ENCODE results near the gene KHDC4.
"Not testable (repeated sequence)": the region's sequence is repeated elsewhere in the genome, so short reads cannot be mapped to it uniquely, and the experiment has no call there.

The KHDC4 gene

GRCh38 chr1:155918660-155919059 is 15.6 kb downstream of the KHDC4 start:
- no peak for DNase-seq
- in situ Hi-C loops (cut with HindIII; ENCODE audit: low pct_ligation_motif_present, low pct_unique_long_range_greater_than_20kb, low sequenced_read_pairs): no loop called here

DNA sequence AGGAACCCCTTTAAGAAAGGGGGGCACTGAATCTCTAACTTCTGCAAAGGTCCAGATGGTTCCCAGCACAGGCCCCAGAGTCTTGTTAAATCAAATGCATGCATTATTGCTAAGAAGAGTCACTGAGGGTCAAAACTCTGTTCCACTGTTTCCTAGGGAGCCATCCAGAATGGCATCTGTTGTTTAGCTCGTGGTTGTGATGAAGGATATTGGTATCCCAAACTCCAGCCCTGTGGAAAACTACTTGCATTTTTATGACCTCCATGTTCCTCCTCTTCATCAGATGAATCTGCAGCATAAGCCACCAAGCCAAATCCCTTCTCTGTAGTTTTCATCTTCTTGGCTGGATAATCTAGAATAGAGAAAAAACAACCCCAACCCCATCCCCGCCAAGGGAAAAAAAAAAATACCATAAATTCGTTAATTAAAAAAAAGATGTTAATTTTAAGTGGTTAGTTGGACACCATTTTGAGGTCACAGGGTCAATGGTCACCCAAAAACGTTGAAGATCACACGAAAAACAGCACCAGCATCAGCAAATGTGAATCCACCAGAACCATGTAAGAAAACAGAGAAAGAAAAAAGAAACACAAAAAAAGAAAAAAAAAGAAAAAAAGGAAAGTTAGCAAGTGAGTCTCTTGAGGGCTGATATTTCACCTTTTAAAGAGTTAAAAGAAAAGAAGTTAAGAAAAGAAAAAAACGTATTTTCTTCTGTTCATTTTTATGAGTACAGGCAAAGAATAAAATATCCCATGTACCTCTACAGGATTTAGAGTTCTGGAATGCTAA is 20.1 kb downstream of the KHDC4 start:
- DNase-seq: peak; percentile 24

GRCh38 chr1:155912056-155912536 is 22.1 kb downstream of the KHDC4 start:
- no peak for DNase-seq
- in situ Hi-C loops (cut with HindIII; ENCODE audit: low pct_ligation_motif_present, low pct_unique_long_range_greater_than_20kb, low sequenced_read_pairs): no loop called here

More for the DNA sequence above, 20.1 kb downstream of the KHDC4 start:
- in situ Hi-C loops (cut with HindIII; ENCODE audit: low pct_ligation_motif_present, low pct_unique_long_range_greater_than_20kb, low sequenced_read_pairs): no loop called here

DNA sequence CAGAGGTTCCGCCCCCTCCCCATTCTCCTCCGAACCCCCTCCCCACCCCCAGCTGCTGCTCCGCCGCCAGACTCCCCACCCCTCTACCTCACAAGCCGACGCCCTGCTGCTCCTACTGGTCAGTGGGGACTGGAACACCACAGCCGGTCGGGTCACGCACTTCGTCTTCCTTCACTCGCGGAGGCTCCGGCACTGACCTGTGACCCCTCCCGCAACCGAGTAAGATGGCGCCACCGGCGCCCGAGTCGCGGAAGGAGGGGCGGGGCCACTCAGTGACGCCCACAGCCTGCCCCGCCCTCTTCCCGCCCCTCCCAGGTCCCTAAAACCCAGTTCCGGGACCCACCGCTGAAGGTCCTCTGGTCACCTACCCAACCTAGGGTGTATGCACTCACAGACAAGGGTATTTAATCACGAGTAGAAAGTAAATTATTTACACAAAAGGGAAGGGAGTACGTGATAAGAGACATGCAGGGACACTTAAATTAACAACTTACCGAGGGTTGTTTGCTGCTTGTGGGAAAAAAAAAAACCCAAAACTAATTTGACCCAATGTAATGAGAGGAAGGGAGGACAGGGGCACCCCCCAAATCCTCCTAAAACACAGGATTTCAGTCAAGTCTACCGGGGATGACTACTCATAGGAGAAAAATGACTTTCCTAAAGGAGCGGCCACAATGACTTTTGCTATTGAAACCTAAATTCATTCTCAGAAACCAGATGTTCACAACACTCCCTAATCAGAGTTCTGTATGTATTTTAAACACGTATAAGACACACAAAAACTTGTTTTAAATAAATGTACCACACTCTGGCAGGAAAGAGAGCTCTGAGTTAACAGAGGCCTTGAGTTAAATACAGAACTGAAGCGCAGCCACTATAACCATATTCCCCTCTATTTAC is 22.8 kb downstream of the KHDC4 start, which contains the start of gene RIT1:
Gene RIT1, minus strand, starts transcription at position 194 of the 900 bp plus-strand sequence. CDS start 588 bp downstream, outside the sequence.
- in situ Hi-C loops (cut with HindIII; ENCODE audit: low pct_ligation_motif_present, low pct_unique_long_range_greater_than_20kb, low sequenced_read_pairs): no loop called here

DNA sequence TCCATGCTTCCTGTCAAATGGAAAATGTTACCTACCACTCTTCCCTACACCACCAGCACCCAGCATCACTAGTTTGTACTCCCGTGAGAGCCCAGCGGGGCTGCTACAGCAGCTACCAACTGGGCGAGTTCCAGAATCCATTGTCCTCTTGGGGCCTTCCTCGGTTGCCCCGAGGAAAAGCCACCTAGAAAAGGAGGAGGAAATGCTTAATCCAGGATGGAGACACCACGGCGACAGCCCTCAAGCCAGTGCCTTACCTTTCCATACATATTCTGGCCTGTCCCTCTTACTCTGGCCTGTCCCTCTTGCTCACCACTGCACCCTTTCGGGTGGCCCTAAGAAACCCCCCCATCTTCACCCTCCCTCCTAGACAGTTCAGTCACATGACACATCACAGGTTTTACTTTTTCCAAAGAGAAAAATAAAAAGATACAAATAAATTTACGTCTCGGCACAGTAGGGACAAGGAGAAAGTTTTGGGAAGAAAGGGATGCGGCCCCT is 23.5 kb downstream of the KHDC4 start:
- DNase-seq: peak; percentile 53
- in situ Hi-C loops (cut with HindIII; ENCODE audit: low pct_ligation_motif_present, low pct_unique_long_range_greater_than_20kb, low sequenced_read_pairs): no loop called here

More for the DNA sequence above, 22.8 kb downstream of the KHDC4 start, which contains the start of gene RIT1:
- DNase-seq: peak; percentile 89

DNA sequence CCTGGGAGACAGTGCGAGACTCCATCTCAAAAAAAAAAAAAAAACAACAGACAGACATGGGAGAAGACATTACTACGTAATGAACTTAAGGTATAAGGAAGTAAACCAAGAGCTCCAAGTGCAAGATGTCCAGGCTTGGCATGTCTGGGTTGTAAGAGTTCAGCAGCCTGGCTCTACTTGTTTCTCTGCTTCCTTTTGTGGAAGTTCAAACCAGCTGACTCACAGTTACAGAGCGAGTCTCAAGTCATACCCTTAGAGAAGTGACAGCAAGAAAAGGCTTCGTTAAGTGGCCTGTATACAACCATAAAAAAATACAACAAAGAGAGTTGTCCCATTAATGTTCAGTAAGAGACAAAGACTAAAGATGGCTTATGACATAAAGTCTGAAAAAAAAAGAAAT is 24.3 kb downstream of the KHDC4 start:
- DNase-seq: no peak
- in situ Hi-C loops (cut with HindIII; ENCODE audit: low pct_ligation_motif_present, low pct_unique_long_range_greater_than_20kb, low sequenced_read_pairs): no loop called here

- DNase-seq: no peak
- in situ Hi-C loops (cut with HindIII; ENCODE audit: low pct_ligation_motif_present, low pct_unique_long_range_greater_than_20kb, low sequenced_read_pairs): no loop called here
Measured at GRCh38 chr1:155904261-155904660, 30.0 kb downstream of the KHDC4 start.

DNA sequence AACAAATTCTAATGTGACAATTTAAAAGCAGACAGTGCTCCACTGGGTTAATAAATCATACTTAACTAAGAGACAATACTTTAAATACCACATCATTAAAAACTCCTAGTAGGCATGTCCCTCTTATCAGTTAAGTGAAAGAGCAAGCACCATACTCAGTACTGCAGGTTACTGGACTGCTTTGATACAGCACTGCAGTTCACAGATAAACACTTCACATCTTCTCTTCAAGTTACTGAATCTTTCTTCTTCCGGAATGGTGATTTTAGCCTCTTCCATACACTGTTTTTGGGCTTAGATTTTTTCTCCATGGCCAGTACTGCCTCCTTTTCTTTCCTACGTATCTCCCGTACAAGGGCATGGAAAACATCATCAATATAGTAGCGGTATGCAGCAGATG is 34.1 kb downstream of the KHDC4 start:
- no peak for DNase-seq
- in situ Hi-C loops (cut with HindIII; ENCODE audit: low pct_ligation_motif_present, low pct_unique_long_range_greater_than_20kb, low sequenced_read_pairs): no loop called here

- in situ Hi-C loops (cut with HindIII; ENCODE audit: low pct_ligation_motif_present, low pct_unique_long_range_greater_than_20kb, low sequenced_read_pairs): no loop called here
Measured at GRCh38 chr1:155899683-155900082, 34.5 kb downstream of the KHDC4 start.

GRCh38 chr1:155898888-155899287 is 35.3 kb downstream of the KHDC4 start:
- in situ Hi-C loops (cut with HindIII; ENCODE audit: low pct_ligation_motif_present, low pct_unique_long_range_greater_than_20kb, low sequenced_read_pairs): no loop called here
- DNase-seq: no peak

More at GRCh38 chr1:155899683-155900082, 34.5 kb downstream of the KHDC4 start:
- DNase-seq: no peak

GRCh38 chr1:155897746-155898145 is 36.5 kb downstream of the KHDC4 start:
- in situ Hi-C loops (cut with HindIII; ENCODE audit: low pct_ligation_motif_present, low pct_unique_long_range_greater_than_20kb, low sequenced_read_pairs): no loop called here
- DNase-seq: no peak

GRCh38 chr1:155896476-155896875 is 37.7 kb downstream of the KHDC4 start:
- not testable (repeated sequence) for DNase-seq

DNA sequence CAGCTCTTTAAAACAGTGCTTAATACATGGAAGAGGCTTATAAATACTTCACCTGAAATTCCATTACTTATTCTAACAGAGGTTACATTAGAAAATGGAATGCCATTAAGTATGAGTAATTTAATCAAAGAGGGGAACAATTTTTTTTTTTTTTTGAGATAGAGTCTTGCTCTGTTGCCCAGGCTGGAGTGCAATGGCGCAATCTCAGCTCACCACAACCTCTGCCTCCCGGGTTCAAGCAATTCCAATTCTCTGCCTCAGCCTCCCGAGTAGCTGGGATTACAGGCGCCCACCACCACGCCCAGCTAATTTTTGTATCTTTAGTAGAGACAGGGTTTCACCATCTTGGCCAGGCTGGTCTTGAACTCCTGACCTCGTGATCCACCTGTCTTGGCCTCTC is 38.6 kb downstream of the KHDC4 start:
- in situ Hi-C loops (cut with HindIII; ENCODE audit: low pct_ligation_motif_present, low pct_unique_long_range_greater_than_20kb, low sequenced_read_pairs); DNase-seq: not testable (repeated sequence)

More at GRCh38 chr1:155896476-155896875, 37.7 kb downstream of the KHDC4 start:
- in situ Hi-C loops (cut with HindIII; ENCODE audit: low pct_ligation_motif_present, low pct_unique_long_range_greater_than_20kb, low sequenced_read_pairs): not testable (repeated sequence)

DNA sequence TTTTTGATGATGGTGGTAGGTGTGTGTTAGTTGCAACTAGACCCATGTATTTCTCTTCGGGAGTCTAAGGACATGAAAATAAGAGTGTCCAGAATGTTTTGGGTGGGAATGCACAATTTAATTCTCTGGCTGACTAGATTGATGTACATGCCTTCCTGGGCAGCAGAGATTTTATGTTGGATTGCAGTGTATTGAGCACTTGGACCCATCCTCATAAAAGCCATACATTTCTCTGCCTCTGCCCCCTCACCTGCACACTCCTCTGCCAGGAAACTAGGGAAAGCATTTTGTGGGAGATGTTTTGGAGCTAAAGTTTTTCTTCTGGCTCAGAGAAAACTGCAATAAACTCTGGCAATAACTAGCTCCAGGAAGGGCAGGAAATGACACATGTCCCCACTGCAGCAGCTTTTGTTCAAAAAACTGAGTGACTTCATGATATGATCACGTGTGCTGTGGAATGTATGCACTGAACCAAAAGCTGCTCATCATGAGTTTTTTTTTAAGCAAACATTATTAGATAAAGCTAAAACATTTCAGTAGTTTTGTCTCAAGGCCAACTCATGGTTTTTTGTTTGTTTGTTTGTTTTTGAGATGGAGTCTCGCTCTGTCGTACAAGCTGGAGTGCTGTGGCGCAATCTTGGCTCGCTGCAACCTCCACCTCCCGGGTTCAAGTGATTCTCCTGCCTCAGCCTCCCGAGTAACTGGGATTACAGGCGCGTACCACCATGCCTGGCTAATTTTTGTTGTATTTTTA is 40.6 kb downstream of the KHDC4 start:
- DNase-seq: peak; percentile 66
- in situ Hi-C loops (cut with HindIII; ENCODE audit: low pct_ligation_motif_present, low pct_unique_long_range_greater_than_20kb, low sequenced_read_pairs): no loop called here

DNA sequence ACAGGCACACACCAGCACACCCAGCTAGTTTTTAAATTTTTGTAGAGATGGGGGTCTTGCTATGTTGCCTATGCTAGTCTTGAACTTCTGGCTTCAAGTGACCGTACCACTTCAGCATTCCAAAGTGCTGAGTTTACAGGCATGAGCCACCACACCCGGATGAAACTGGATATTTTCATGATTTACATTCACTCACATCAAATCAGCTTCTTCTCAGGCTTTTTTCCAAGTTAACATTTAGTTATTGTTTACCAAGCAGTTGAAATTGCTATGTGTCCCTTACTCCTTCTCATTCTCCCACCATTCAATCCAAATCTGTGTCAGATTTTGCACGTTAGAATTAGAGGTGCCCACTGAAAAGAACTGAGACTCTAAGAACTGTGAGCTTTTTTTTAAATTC is 41.4 kb downstream of the KHDC4 start:
- peak; percentile 84 for DNase-seq

DNA sequence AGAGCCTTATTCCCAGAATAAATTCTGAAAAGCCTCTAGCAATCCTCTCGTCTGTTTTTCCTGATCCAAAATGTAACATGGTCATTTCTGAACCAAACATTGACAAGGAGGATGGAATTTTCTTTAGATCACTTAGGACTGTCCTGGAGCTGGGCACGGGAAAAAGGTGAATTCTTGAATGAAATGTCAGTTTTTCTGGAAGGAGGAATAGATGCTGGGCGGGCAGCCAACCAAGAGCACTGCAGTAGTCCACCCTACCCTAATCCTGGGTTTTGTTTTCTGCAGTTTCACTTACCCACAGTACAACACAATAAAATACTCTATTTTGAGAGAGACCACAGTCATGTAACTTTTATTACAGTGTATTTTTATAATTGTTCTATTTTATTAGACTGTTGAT is 44.0 kb downstream of the KHDC4 start:
- no peak for DNase-seq

More for the DNA sequence above, 41.4 kb downstream of the KHDC4 start:
- in situ Hi-C loops (cut with HindIII; ENCODE audit: low pct_ligation_motif_present, low pct_unique_long_range_greater_than_20kb, low sequenced_read_pairs): no loop called here

DNA sequence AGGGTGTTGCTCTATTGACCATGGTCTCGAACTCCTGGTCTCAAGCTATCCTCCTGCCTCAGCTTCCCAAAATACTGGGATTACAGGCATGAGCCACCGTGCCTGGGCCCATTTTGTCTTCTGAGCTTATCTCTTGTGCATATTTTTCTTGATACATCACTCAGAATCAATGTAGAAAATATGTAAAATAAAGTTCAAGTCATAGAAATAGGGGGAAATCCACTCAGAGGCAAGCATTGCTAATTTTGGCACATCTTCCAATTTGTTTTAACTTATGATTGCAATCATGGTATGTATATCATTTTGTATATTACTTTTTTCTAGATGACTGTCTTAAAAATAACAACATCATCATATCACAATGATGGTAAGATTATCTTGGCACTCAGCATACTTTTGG is 44.6 kb downstream of the KHDC4 start:
- in situ Hi-C loops (cut with HindIII; ENCODE audit: low pct_ligation_motif_present, low pct_unique_long_range_greater_than_20kb, low sequenced_read_pairs): no loop called here

More for the DNA sequence above, 44.0 kb downstream of the KHDC4 start:
- in situ Hi-C loops (cut with HindIII; ENCODE audit: low pct_ligation_motif_present, low pct_unique_long_range_greater_than_20kb, low sequenced_read_pairs): no loop called here

GRCh38 chr1:155888481-155888880 is 45.7 kb downstream of the KHDC4 start:
- DNase-seq: no peak
- in situ Hi-C loops (cut with HindIII; ENCODE audit: low pct_ligation_motif_present, low pct_unique_long_range_greater_than_20kb, low sequenced_read_pairs): no loop called here

More for the DNA sequence above, 44.6 kb downstream of the KHDC4 start:
- DNase-seq: no peak
